ENCODE data around the gene MRPL2. TPM values are rescaled to one million over a fixed set of nuclear protein-coding genes. Genes with fewer than 3 reads are reported as not detected.

The MRPL2 gene
- total and polyA plus RNA-seq, 2 of the 4 experiments (the other 2 are of a cell fraction), result 18.1 to 45.9 TPM

- BruUV-seq (replicated peaks), result no TSS peak
- no peak overlapping the region for H3K27ac ChIP-seq (ENCODE audit: insufficient read depth, low read length)
- no peak overlapping the region for H3K9ac ChIP-seq (ENCODE audit: low read depth, low read length)
- H3K9me3 ChIP-seq (ENCODE audit: control insufficient read depth, insufficient read depth, low read length), result no peaks in the 10 kb centered on the region
- dilution Hi-C loops (cut with HindIII; ENCODE audit: low sequenced_read_pairs, unreplicated experiment), result no loop called here
- H4K20me1 ChIP-seq (ENCODE audit: insufficient read depth, low read length), result peaks cover 68% of the 10 kb centered on the region
- DNase-seq (no peak), ATAC-seq (ENCODE audit: low read depth) (no peak)
- no peak for TF ChIP-seq MAZ (IDR thresholded peaks at IDR 0.05; ENCODE audit: borderline replicate concordance, low read depth, low read length)
- TF ChIP-seq CEBPB (IDR thresholded peaks at IDR 0.05; ENCODE audit: low read depth, low read length), result no peak
- no peak for TF ChIP-seq FOS (IDR thresholded peaks at IDR 0.05; ENCODE audit: low read depth, low read length)
- TF ChIP-seq MXI1 (IDR thresholded peaks at IDR 0.05; ENCODE audit: borderline replicate concordance, low read depth, low read length), result no peak
- TF ChIP-seq, protein P1, sequence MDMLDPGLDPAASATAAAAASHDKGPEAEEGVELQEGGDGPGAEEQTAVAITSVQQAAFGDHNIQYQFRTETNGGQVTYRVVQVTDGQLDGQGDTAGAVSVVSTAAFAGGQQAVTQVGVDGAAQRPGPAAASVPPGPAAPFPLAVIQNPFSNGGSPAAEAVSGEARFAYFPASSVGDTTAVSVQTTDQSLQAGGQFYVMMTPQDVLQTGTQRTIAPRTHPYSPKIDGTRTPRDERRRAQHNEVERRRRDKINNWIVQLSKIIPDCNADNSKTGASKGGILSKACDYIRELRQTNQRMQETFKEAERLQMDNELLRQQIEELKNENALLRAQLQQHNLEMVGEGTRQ (IDR thresholded peaks at IDR 0.05; ENCODE audit: low read depth, low read length), result no peak
- no peak for TF ChIP-seq MAFK (IDR thresholded peaks at IDR 0.05; ENCODE audit: low read depth, low read length)
- no peak for TF ChIP-seq ELK1 (IDR thresholded peaks at IDR 0.05; ENCODE audit: borderline replicate concordance, low read depth, low read length)
- no peak for TF ChIP-seq CHD1 (IDR thresholded peaks at IDR 0.05; ENCODE audit: low read depth, low read length)
- TF ChIP-seq SMC3 (IDR thresholded peaks at IDR 0.05; ENCODE audit: low read depth, low read length), result no peak
- TF ChIP-seq BHLHE40 (IDR thresholded peaks at IDR 0.05; ENCODE audit: low read depth, low read length), result no peak
- no peak for TF ChIP-seq NFE2L2 (IDR thresholded peaks at IDR 0.05; ENCODE audit: low read depth, low read length)
- no peak for TF ChIP-seq RFX5 (IDR thresholded peaks at IDR 0.05; ENCODE audit: low read depth, low read length)
- TF ChIP-seq RAD21 (IDR thresholded peaks at IDR 0.05; ENCODE audit: low read length), result no peak
- no peak for TF ChIP-seq RCOR1 (IDR thresholded peaks at IDR 0.05; ENCODE audit: insufficient replicate concordance, low read length)
- no peak for TF ChIP-seq POLR2A (IDR thresholded peaks at IDR 0.05; ENCODE audit: low read depth, low read length)
- TF ChIP-seq, protein P2, sequence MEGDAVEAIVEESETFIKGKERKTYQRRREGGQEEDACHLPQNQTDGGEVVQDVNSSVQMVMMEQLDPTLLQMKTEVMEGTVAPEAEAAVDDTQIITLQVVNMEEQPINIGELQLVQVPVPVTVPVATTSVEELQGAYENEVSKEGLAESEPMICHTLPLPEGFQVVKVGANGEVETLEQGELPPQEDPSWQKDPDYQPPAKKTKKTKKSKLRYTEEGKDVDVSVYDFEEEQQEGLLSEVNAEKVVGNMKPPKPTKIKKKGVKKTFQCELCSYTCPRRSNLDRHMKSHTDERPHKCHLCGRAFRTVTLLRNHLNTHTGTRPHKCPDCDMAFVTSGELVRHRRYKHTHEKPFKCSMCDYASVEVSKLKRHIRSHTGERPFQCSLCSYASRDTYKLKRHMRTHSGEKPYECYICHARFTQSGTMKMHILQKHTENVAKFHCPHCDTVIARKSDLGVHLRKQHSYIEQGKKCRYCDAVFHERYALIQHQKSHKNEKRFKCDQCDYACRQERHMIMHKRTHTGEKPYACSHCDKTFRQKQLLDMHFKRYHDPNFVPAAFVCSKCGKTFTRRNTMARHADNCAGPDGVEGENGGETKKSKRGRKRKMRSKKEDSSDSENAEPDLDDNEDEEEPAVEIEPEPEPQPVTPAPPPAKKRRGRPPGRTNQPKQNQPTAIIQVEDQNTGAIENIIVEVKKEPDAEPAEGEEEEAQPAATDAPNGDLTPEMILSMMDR (conservative IDR thresholded peaks at IDR 0.05; ENCODE audit: low read depth, low read length), result no peak
- no peak overlapping the region for H3K4me3 ChIP-seq (ENCODE audit: insufficient read depth, low read depth, low read length)
- peaks cover 23% of the 10 kb centered on the region for H3K9me1 ChIP-seq (ENCODE audit: insufficient read depth, low read length)
- H2AK9ac ChIP-seq (replicated peaks; ENCODE audit: low read depth, low read length, poor library complexity), result no peak overlapping the region
- H4K91ac ChIP-seq (ENCODE audit: insufficient read depth, low read depth, low read length), result no peak overlapping the region
- no CpG with 5 or more reads among the region's 10 CpGs for WGBS, 2 experiments (ENCODE audit: extremely low coverage in 2 of 2, insufficient read length in 1 of 2)
- H3K4ac ChIP-seq (ENCODE audit: low read depth, low read length), result no peak overlapping the region
- no peak overlapping the region for H4K5ac ChIP-seq (ENCODE audit: low read depth, low read length)
- no peaks in the 10 kb centered on the region for H3K27me3 ChIP-seq (ENCODE audit: control insufficient read depth, insufficient read depth, low read length)
- H2BK15ac ChIP-seq (ENCODE audit: low read depth, low read length), result no peak overlapping the region
- CTCF ChIA-PET, result interaction anchor here (0.6 to 1.1 kb wide), 2 partner anchors 52 to 99 kb away, joined by 3 to 5 read pairs; no protein-coding TSS in a partner anchor
- no peak overlapping the region for H4K8ac ChIP-seq (ENCODE audit: low read depth in 2 of 2, low read length in 2 of 2)
- H3K79me1 ChIP-seq (ENCODE audit: low read depth in 1 of 2, low read length in 2 of 2), result peaks cover 39 to 92% of the 10 kb centered on the region in 2 experiments
- H2BK5ac ChIP-seq (ENCODE audit: low read depth, low read length, poor library complexity, severe bottlenecking), result no peak overlapping the region
- no peak overlapping the region for H3K14ac ChIP-seq (replicated peaks; ENCODE audit: low read depth, low read length)
- no peak overlapping the region for H2BK120ac ChIP-seq (ENCODE audit: low read depth, low read length)
- H3K4me2 ChIP-seq (ENCODE audit: low read depth, low read length), result no peak overlapping the region
- intact Hi-C loops (cut with micrococcal nuclease), result loop anchor here (2.0 kb wide), 1 partner anchor 15 kb away; the partner anchor contains the start of gene PTK7
- H3K18ac ChIP-seq (ENCODE audit: low read depth, low read length), result no peak overlapping the region
- no peak overlapping the region for H2AK5ac ChIP-seq (ENCODE audit: low read depth, low read length)
- no peak overlapping the region for H2BK20ac ChIP-seq (ENCODE audit: low read depth, low read length)
- POLR2A ChIA-PET (ENCODE audit: unreplicated experiment), result no interaction called here
- peaks cover 38% of the 10 kb centered on the region for H3K4me1 ChIP-seq (ENCODE audit: control insufficient read depth, insufficient read depth, low read length)
- in situ Hi-C loops (cut with MboI; ENCODE audit: low sequenced_read_pairs), result no loop called here
- H3K23ac ChIP-seq (ENCODE audit: low read depth, low read length), result no peak overlapping the region
- no peak overlapping the region for H3K56ac ChIP-seq (ENCODE audit: extremely low read depth, insufficient read depth, low read length)
- no peak overlapping the region for H2AFZ ChIP-seq (replicated peaks; ENCODE audit: low read length, poor library complexity)
- no peaks in the 10 kb centered on the region for H3K36me3 ChIP-seq (ENCODE audit: control insufficient read depth, insufficient read depth, low read length)
Observed at GRCh38 chr6:43091436-43091991, 32.3 kb upstream of the MRPL2 start.
